Neural progenitor cell (in vitro differentiated cells): ENCODE measurements around the gene SET. TPM values are rescaled to one million over a fixed set of nuclear protein-coding genes. Genes with fewer than 3 reads are reported as not detected.
A peak's percentile ranks its signal among the peaks of the same experiment; 100 is the strongest.

Source experiments
- DNase-seq: peaks from one replicate; pipeline ENCODE4 v3.0.0-alpha.2; 2016; ENCODE audit warnings: low spot score
- H2AFZ ChIP-seq: fragments of 200-600 bp; sonication (generic); replicated peaks from 2 replicates; pipeline ENCODE4 v1.6.1; 2016; ENCODE audit warnings: antibody characterized with exemption
- H3F3A ChIP-seq: fragments of 200-600 bp; sonication (generic); 2 replicates; pipeline ENCODE4 v1.6.1; 2016; ENCODE audit warnings: antibody characterized with exemption, low read depth
- H3K27ac ChIP-seq: fragments of 200-600 bp; sonication (generic); 2 replicates; pipeline ENCODE4 v1.5.1; 2016; ENCODE audit warnings: mild to moderate bottlenecking
- H3K27me3 ChIP-seq: fragments of 200-600 bp; sonication (generic); 2 replicates; pipeline ENCODE4 v1.6.1; 2016; ENCODE audit warnings: mild to moderate bottlenecking, moderate library complexity
- H3K36me3 ChIP-seq: fragments of 200-600 bp; sonication (generic); 2 replicates; pipeline ENCODE4 v1.5.1; 2016
- H3K4me1 ChIP-seq: fragments of 200-600 bp; sonication (generic); 2 replicates; pipeline ENCODE4 v1.6.1; 2016; ENCODE audit warnings: mixed run types
- H3K4me2 ChIP-seq: fragments of 200-600 bp; sonication (generic); 2 replicates; pipeline ENCODE4 v1.6.1; 2016
- H3K4me3 ChIP-seq: fragments of 200-600 bp; sonication (generic); 2 replicates; pipeline ENCODE4 v1.5.1; 2016
- H3K79me2 ChIP-seq: fragments of 200-600 bp; sonication (generic); 2 replicates; pipeline ENCODE4 v1.6.1; 2016; ENCODE audit warnings: low read depth
- H3K9ac ChIP-seq: fragments of 200-600 bp; sonication (generic); 2 replicates; pipeline ENCODE4 v1.6.1; 2016
- H3K9me3 ChIP-seq: fragments of 200-600 bp; sonication (generic); 2 replicates; pipeline ENCODE4 v1.5.1; 2016; ENCODE audit warnings: low read depth
- H4K20me1 ChIP-seq: fragments of 200-600 bp; sonication (generic); 2 replicates; pipeline ENCODE4 v1.6.1; 2016; ENCODE audit warnings: low read depth
- H3K27ac Mint-ChIP-seq: 3 replicates; pipeline ENCODE4 v1.8.0; 2021; ENCODE audit warnings: mixed read lengths
- H3K27me3 Mint-ChIP-seq: 2 replicates; pipeline ENCODE4 v1.8.0; 2022; ENCODE audit warnings: low read depth, mild to moderate bottlenecking, inconsistent platforms, moderate library complexity, mixed read lengths; ENCODE audit not compliant: insufficient read depth
- H3K36me3 Mint-ChIP-seq: 3 replicates; pipeline ENCODE4 v1.8.0; 2021; ENCODE audit warnings: mixed read lengths
- H3K4me1 Mint-ChIP-seq: 3 replicates; pipeline ENCODE4 v1.8.0; 2021; ENCODE audit warnings: mixed read lengths
- H3K4me3 Mint-ChIP-seq: 3 replicates; pipeline ENCODE4 v1.8.0; 2021; ENCODE audit warnings: mild to moderate bottlenecking, moderate library complexity, mixed read lengths
- H3K9me3 Mint-ChIP-seq: 3 replicates; pipeline ENCODE4 v1.8.0; 2020; ENCODE audit warnings: mixed read lengths
- CTCF ChIP-seq: fragments of 200-600 bp; sonication (generic); IDR thresholded peaks from 2 replicates; pipeline ENCODE4 v1.5.1; 2017; ENCODE audit warnings: antibody characterized with exemption, mild to moderate bottlenecking
- EZH2 ChIP-seq: fragments of 200-600 bp; sonication (generic); IDR thresholded peaks from 2 replicates; pipeline ENCODE4 v1.6.1; 2017; ENCODE audit warnings: antibody characterized with exemption, mild to moderate bottlenecking, moderate library complexity
- EZH2phosphoT487 ChIP-seq: fragments of 200-600 bp; sonication (generic); IDR thresholded peaks from 2 replicates; pipeline ENCODE4 v1.6.1; 2017; ENCODE audit warnings: antibody characterized with exemption
- total RNA-seq: library from RNA; depleted of rRNA; stranded (reverse); fragments of >200 nt; gene quantifications from 2 replicates; pipeline ENCODE4 v1.2.3, GENCODE V29; 2015; ENCODE audit warnings: low replicate concordance

SET gene
- total RNA-seq, 1 donor from 2014 or later, result 1,683 TPM

GRCh38 chr9:128732576-128732975 lies 43.6 kb downstream of the SET start:
- no peak overlapping the region for H3K4me2 ChIP-seq
- TF ChIP-seq EZH2phosphoT487, result no peak
- TF ChIP-seq EZH2, result no peak
- TF ChIP-seq CTCF, result no peak
- no peaks in the 10 kb centered on the region for H3K4me1 ChIP-seq
- Mint-ChIP-seq H3K27me3 (peaks cover 1% of the 10 kb centered on the region), H3K27ac (no peak overlapping the region), H3K4me1 (peaks cover 24% of the 10 kb centered on the region), H3K4me3 (no peak overlapping the region), H3K9me3 (no peaks in the 10 kb centered on the region), H3K36me3 (peaks cover 8% of the 10 kb centered on the region)
- H3K27me3 ChIP-seq, result no peaks in the 10 kb centered on the region
- no peaks in the 10 kb centered on the region for H3K36me3 ChIP-seq
- H4K20me1 ChIP-seq, result no peaks in the 10 kb centered on the region
- H3K79me2 ChIP-seq, result no peaks in the 10 kb centered on the region
- H3K9me3 ChIP-seq, result no peaks in the 10 kb centered on the region
- no peak overlapping the region for H3K4me3 ChIP-seq
- H3K27ac ChIP-seq, result no peak overlapping the region
- no peak overlapping the region for H2AFZ ChIP-seq
- H3K9ac ChIP-seq, result no peak overlapping the region
- no peak for DNase-seq
- peaks cover 9% of the 10 kb centered on the region for H3F3A ChIP-seq

GRCh38 chr9:128733256-128733655 lies 44.2 kb downstream of the SET start:
- H3K36me3 Mint-ChIP-seq, result peaks cover 8% of the 10 kb centered on the region
- no peaks in the 10 kb centered on the region for H3K4me1 ChIP-seq
- no peaks in the 10 kb centered on the region for H3K27me3 Mint-ChIP-seq
- peaks cover 22% of the 10 kb centered on the region for H3K4me1 Mint-ChIP-seq
- TF ChIP-seq EZH2phosphoT487 (no peak), EZH2 (no peak), CTCF (peak; percentile 98)
- no peak overlapping the region for H2AFZ ChIP-seq
- no peak overlapping the region for H3K9ac ChIP-seq
- H3K36me3 ChIP-seq, result no peaks in the 10 kb centered on the region
- H3K9me3 Mint-ChIP-seq, result no peaks in the 10 kb centered on the region
- H3K79me2 ChIP-seq, result no peaks in the 10 kb centered on the region
- no peaks in the 10 kb centered on the region for H3K9me3 ChIP-seq
- peak; percentile 95 for DNase-seq
- peak overlapping the region; percentile 54 for H3K27ac Mint-ChIP-seq
- no peak overlapping the region for H3K4me3 ChIP-seq
- no peak overlapping the region for H3K27ac ChIP-seq
- peaks cover 9% of the 10 kb centered on the region for H3F3A ChIP-seq
- no peaks in the 10 kb centered on the region for H3K27me3 ChIP-seq
- H3K4me2 ChIP-seq, result no peak overlapping the region
- no peaks in the 10 kb centered on the region for H4K20me1 ChIP-seq
- H3K4me3 Mint-ChIP-seq, result no peak overlapping the region

GRCh38 chr9:128735373-128735772 lies 46.4 kb downstream of the SET start:
- no peaks in the 10 kb centered on the region for H3K9me3 ChIP-seq
- no peak overlapping the region for H3K27ac ChIP-seq
- no peak for TF ChIP-seq EZH2
- Mint-ChIP-seq H3K36me3 (peaks cover 13% of the 10 kb centered on the region), H3K9me3 (no peaks in the 10 kb centered on the region), H3K4me1 (peaks cover 13% of the 10 kb centered on the region), H3K27me3 (no peaks in the 10 kb centered on the region), H3K27ac (no peak overlapping the region), H3K4me3 (no peak overlapping the region)
- H2AFZ ChIP-seq, result no peak overlapping the region
- peaks cover 9% of the 10 kb centered on the region for H3F3A ChIP-seq
- H3K4me2 ChIP-seq, result no peak overlapping the region
- H3K4me1 ChIP-seq, result no peaks in the 10 kb centered on the region
- no peak for DNase-seq
- H3K79me2 ChIP-seq, result no peaks in the 10 kb centered on the region
- no peaks in the 10 kb centered on the region for H3K27me3 ChIP-seq
- H3K4me3 ChIP-seq, result no peak overlapping the region
- H3K36me3 ChIP-seq, result no peaks in the 10 kb centered on the region
- no peak overlapping the region for H3K9ac ChIP-seq
- no peaks in the 10 kb centered on the region for H4K20me1 ChIP-seq

- H3F3A ChIP-seq, result no peaks in the 10 kb centered on the region
- H3K79me2 ChIP-seq, result no peaks in the 10 kb centered on the region
- H3K4me2 ChIP-seq, result no peak overlapping the region
- no peaks in the 10 kb centered on the region for H3K4me1 Mint-ChIP-seq
- no peaks in the 10 kb centered on the region for H3K9me3 Mint-ChIP-seq
- H3K9ac ChIP-seq, result no peak overlapping the region
- no peaks in the 10 kb centered on the region for H3K27me3 ChIP-seq
- no peak for DNase-seq
- no peak overlapping the region for H2AFZ ChIP-seq
- peak overlapping the region; percentile 66 for H3K27ac Mint-ChIP-seq
- peaks cover 6% of the 10 kb centered on the region for H3K36me3 Mint-ChIP-seq
- no peaks in the 10 kb centered on the region for H3K4me1 ChIP-seq
- no peak overlapping the region for H3K4me3 Mint-ChIP-seq
- peaks cover 3% of the 10 kb centered on the region for H3K27me3 Mint-ChIP-seq
- no peaks in the 10 kb centered on the region for H3K9me3 ChIP-seq
- no peak for TF ChIP-seq CTCF
- no peak for TF ChIP-seq EZH2
- TF ChIP-seq EZH2phosphoT487, result no peak
- no peak overlapping the region for H3K4me3 ChIP-seq
- no peaks in the 10 kb centered on the region for H4K20me1 ChIP-seq
- H3K27ac ChIP-seq, result no peak overlapping the region
- H3K36me3 ChIP-seq, result no peaks in the 10 kb centered on the region
Measured at GRCh38 chr9:128742401-128742800, 53.4 kb downstream of the SET start.
